Ishikawa (cell line): ENCODE data around the gene ALKBH5.

Experiments
- CEBPB ChIP-seq: IDR thresholded peaks from 2 replicates; pipeline ENCODE4 v1.6.1; 2012
- CREB1 ChIP-seq: IDR thresholded peaks from 2 replicates; pipeline ENCODE4 v1.6.1; 2012; ENCODE audit warnings: low read depth
- FOXM1 ChIP-seq: IDR thresholded peaks from 2 replicates; pipeline ENCODE4 v1.6.1; 2012; ENCODE audit warnings: low read depth, borderline replicate concordance
- REST ChIP-seq: IDR thresholded peaks from 2 replicates; pipeline ENCODE4 v1.6.1; 2012; ENCODE audit warnings: low read depth, mild to moderate bottlenecking
- TAF1 ChIP-seq: IDR thresholded peaks from 2 replicates; pipeline ENCODE4 v1.6.1; 2012; ENCODE audit warnings: low read depth, mild to moderate bottlenecking
- TEAD4 ChIP-seq: IDR thresholded peaks from 2 replicates; pipeline ENCODE4 v1.6.1; 2012
- USF1 ChIP-seq: IDR thresholded peaks from 2 replicates; pipeline ENCODE4 v1.6.1; 2012
- YY1 ChIP-seq: IDR thresholded peaks from 2 replicates; pipeline ENCODE4 v1.6.1; 2012; ENCODE audit warnings: low read depth
- TF ChIP-seq, protein P1 (sequence below): IDR thresholded peaks from 2 replicates; pipeline ENCODE4 v1.6.1; 2012

- TF ChIP-seq CEBPB (no peak), TAF1 (no peak), REST (no peak), CREB1 (no peak), TEAD4 (no peak), FOXM1 (no peak), YY1 (no peak), USF1 (no peak)
- TF ChIP-seq, protein P1, sequence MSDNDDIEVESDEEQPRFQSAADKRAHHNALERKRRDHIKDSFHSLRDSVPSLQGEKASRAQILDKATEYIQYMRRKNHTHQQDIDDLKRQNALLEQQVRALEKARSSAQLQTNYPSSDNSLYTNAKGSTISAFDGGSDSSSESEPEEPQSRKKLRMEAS = no peak
Observed at GRCh38 chr17:18173740-18174139, 9.9 kb upstream of the ALKBH5 start.
